Measurements from ENCODE around the gene UBR3.

The UBR3 gene

GRCh38 chr2:169828141-169828811, 1.0 kb downstream of the UBR3 start:
- TF ChIP-seq, protein P1, sequence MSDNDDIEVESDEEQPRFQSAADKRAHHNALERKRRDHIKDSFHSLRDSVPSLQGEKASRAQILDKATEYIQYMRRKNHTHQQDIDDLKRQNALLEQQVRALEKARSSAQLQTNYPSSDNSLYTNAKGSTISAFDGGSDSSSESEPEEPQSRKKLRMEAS (IDR thresholded peaks at IDR 0.05), result peak; percentile 38; the same call in 1 of the 2 replicates
- TF ChIP-seq REST (IDR thresholded peaks at IDR 0.05; ENCODE audit: low read depth), result no peak
- TF ChIP-seq YY1 (IDR thresholded peaks at IDR 0.05; ENCODE audit: low read depth), result no peak
- TF ChIP-seq EGR1 (IDR thresholded peaks at IDR 0.05), result no peak

DNA sequence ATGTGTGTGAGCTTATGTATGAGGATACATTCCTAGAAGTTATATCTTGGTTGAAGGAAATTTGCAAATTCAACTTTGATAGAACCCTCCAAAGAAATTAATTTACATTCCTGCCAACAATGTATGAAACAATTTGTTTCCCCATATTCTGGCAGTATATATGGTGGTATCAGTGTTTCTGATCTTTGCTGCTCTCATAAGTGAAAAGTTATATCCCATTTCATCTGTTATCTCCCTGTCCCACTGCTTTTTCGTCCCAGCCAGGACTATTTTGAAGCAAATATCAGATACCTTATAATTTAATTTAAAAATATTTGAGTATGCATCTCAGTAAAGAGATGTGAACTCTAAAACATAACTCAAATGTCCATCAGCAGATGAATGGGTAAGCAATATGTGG, 7.1 kb downstream of the UBR3 start:
- TF ChIP-seq EGR1 (IDR thresholded peaks at IDR 0.05) (no peak), YY1 (IDR thresholded peaks at IDR 0.05; ENCODE audit: low read depth) (no peak), TCF12 (IDR thresholded peaks at IDR 0.05; ENCODE audit: low read depth) (no peak), RAD21 (IDR thresholded peaks at IDR 0.05; ENCODE audit: low read depth) (no peak), CREB1 (IDR thresholded peaks at IDR 0.05; ENCODE audit: low read depth) (no peak), ZBTB7A (IDR thresholded peaks at IDR 0.05; ENCODE audit: low read depth) (no peak), FOXM1 (IDR thresholded peaks at IDR 0.05; ENCODE audit: borderline replicate concordance, low read depth) (no peak), CEBPB (IDR thresholded peaks at IDR 0.05) (no peak), TEAD4 (IDR thresholded peaks at IDR 0.05) (no peak), EP300 (IDR thresholded peaks at IDR 0.05; ENCODE audit: borderline replicate concordance) (no peak), REST (IDR thresholded peaks at IDR 0.05; ENCODE audit: low read depth) (no peak)
- TF ChIP-seq, protein P1 (IDR thresholded peaks at IDR 0.05), result no peak

DNA sequence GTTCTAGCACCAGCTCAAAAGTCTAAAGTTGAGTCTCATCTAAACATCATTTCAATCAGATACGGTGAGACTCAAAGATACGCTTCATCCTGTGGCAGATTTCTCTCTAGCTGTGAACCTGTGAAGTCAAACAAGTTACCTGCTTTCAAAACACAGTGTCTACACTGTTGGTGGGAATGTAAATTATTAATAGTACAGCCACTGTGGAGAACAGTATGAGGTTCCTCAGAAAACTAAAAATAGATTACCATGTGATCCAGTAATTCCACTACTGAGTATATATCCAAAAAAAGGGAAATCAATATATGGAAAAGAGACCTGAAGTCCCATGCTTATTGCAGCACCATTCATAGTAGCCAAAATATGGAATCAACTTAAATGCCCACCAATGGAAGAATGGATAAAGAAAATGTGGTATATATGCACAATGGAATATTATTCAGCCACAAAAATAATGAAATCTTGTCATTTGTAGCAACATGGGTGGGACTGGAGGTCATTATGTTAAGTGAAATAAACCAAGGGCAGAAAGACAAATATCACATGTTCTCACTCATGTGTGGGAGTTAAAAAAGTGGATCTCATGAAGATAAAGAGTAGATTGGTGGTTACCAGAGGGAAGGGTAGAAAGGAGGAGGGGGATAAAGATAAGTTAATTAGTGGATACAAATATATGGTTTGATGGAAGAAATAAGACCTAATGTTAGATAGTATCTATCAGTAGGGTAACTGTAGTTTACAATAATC, 11.7 kb downstream of the UBR3 start:
- TF ChIP-seq REST (IDR thresholded peaks at IDR 0.05; ENCODE audit: low read depth), result no peak
- no peak for TF ChIP-seq CEBPB (IDR thresholded peaks at IDR 0.05)
- no peak for TF ChIP-seq EP300 (IDR thresholded peaks at IDR 0.05; ENCODE audit: borderline replicate concordance)
- TF ChIP-seq RAD21 (IDR thresholded peaks at IDR 0.05; ENCODE audit: low read depth), result no peak
- TF ChIP-seq TAF1 (IDR thresholded peaks at IDR 0.05; ENCODE audit: low read depth), result no peak
- no peak for TF ChIP-seq USF1 (IDR thresholded peaks at IDR 0.05)
- TF ChIP-seq NFIC (IDR thresholded peaks at IDR 0.05), result no peak
- no peak for TF ChIP-seq FOXM1 (IDR thresholded peaks at IDR 0.05; ENCODE audit: borderline replicate concordance, low read depth)
- TF ChIP-seq YY1 (IDR thresholded peaks at IDR 0.05; ENCODE audit: low read depth), result no peak
- TF ChIP-seq TCF12 (IDR thresholded peaks at IDR 0.05; ENCODE audit: low read depth), result no peak
- no peak for TF ChIP-seq TEAD4 (IDR thresholded peaks at IDR 0.05)
- TF ChIP-seq, protein P1 (IDR thresholded peaks at IDR 0.05), result no peak
- no peak for TF ChIP-seq CREB1 (IDR thresholded peaks at IDR 0.05; ENCODE audit: low read depth)
- TF ChIP-seq EGR1 (IDR thresholded peaks at IDR 0.05), result no peak
- no peak for TF ChIP-seq ZBTB7A (IDR thresholded peaks at IDR 0.05; ENCODE audit: low read depth)

DNA sequence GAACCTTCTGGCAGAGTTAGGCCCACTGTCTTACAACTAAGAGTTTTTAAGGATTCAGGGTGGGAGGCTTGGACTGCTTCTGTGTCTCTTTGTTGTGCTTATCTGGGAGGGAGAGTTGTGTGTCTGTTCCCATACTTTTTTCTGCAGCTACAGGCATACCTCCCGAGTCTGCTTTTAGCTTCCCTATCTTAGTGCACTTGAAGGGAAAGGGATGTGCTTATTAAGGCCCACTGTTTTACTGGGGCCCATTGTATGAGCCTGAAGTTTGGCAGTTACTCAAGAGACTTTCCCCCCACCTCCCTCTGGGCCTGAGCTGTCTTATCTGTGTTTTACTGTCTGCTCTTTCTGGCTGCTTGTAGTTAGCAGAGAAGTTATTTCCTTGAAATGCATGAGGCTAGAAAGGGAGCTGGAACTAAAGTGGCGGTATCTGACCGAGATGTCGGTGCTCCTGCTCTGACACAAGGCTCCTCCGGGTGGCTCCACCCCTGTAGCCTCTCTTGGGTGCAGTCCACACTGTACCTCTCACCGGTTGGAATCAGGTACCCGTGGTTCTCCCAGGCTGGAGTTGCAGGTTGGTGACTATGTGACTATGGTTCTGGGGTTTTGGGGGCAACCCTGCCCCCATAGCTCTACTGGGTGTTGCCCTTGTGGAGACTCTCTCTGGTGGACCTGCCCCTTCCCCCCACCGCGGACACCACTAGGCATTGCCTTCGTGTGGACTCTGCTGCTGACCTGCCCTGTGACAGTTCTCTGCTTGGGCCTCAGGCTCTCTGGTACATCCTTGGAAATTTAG, 12.9 kb downstream of the UBR3 start:
- no peak for TF ChIP-seq TCF12 (IDR thresholded peaks at IDR 0.05; ENCODE audit: low read depth)
- no peak for TF ChIP-seq CEBPB (IDR thresholded peaks at IDR 0.05)
- no peak for TF ChIP-seq TEAD4 (IDR thresholded peaks at IDR 0.05)
- TF ChIP-seq, protein P1 (IDR thresholded peaks at IDR 0.05), result no peak
- no peak for TF ChIP-seq CREB1 (IDR thresholded peaks at IDR 0.05; ENCODE audit: low read depth)
- TF ChIP-seq REST (IDR thresholded peaks at IDR 0.05; ENCODE audit: low read depth), result no peak
- TF ChIP-seq FOXM1 (IDR thresholded peaks at IDR 0.05; ENCODE audit: borderline replicate concordance, low read depth), result no peak
- TF ChIP-seq TAF1 (IDR thresholded peaks at IDR 0.05; ENCODE audit: low read depth), result no peak
- TF ChIP-seq EGR1 (IDR thresholded peaks at IDR 0.05), result no peak
- no peak for TF ChIP-seq NFIC (IDR thresholded peaks at IDR 0.05)
